HG03521 (cell line): ENCODE measurements around the gene SMIM45.

Source experiments
- ATAC-seq: cut with Tn5 transposase; IDR thresholded peaks from one replicate; pipeline ENCODE4 v1.9.1; 2021; ENCODE audit warnings: mild to moderate bottlenecking, moderate library complexity; ENCODE audit not compliant: unreplicated experiment

Gene SMIM45

DNA sequence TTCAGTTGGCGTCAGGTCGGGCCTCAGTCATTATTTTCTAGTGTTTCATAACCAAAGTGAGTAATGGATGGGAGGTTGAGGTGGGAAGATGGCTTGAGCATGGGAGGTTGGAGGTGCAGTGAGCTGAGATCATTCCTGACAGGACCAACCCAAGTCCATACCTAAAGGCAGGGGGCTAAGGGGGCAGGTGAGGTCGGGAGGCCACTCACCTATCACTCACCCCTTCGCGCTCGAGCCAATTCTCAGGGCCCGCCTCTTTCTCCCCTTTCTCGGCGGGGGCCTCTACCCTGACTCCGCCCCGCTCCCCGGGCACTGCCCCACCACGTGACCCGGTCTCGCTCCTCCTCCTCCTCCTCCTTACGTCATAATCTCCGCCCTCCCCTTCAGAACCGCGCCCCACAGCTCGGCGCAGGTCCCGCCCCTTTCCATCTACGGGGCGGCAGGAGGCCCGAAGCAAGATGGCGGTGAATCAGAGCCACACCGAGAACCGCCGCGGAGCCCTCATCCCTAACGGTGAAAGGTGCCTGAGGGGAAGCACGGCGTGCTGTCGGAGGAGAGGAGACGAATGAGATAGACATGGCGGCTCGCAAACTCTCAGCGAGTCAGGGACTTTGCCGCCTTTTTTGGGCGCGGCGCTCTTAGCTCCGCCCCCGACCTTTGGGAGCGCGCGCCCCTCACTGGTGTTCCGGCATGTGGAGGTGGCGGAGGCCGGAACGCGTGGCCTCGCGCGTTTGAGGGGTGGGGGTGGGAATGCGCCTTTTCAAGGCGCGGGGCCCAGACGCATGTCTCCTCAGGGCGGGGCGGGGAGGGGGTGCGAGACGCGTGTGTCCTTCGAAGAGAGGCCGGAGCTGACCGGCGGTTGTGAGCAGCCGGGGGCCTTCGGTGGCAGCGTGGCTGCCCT, 46.7 kb downstream of the SMIM45 start, which contains the start of gene WBP2NL:
TSS of gene WBP2NL (plus strand) at position 428 of the 901 bp plus-strand sequence. CDS start at position 459, 31 bp downstream.
- peak; percentile 89 for ATAC-seq

DNA sequence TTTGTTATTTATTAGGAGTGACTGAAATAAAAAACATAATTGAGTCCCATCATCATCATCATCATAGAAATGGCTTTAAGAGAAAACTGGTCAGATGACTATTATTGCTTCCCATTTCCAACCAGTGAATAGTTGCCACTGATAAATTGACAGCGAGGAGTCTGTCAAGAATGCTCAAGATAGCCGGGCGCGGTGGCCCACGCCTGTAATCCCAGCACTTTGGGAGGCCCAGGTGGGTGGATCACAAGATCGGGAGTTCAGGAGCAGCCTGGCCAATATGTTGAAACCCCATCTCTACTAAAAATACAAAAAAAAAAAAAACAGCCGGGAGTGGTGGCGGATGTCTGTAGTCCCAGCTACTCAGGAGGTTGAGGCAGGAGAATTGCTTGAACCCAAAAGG, 48.5 kb downstream of the SMIM45 start:
- no peak for ATAC-seq

- ATAC-seq: no peak
Observed at GRCh38 chr22:42001121-42001520, 49.2 kb downstream of the SMIM45 start.

- no peak for ATAC-seq
Observed at GRCh38 chr22:42001706-42002105, 49.8 kb downstream of the SMIM45 start.

- ATAC-seq: no peak
Observed at GRCh38 chr22:42007922-42008321, 56.0 kb downstream of the SMIM45 start.
